Neural cell (in vitro differentiated cells): Measurements from ENCODE around the gene COA3. TPM values are rescaled to one million over a fixed set of nuclear protein-coding genes. Genes with fewer than 3 reads are reported as not detected.

Experiments
- H2AFZ ChIP-seq: fragments of 200-600, 300-800 bp; sonication (generic), shearing (Covaris generic); 2 replicates; pipeline ENCODE4 v1.6.0; 2014; ENCODE audit warnings: low read depth, mild to moderate bottlenecking, antibody characterized with exemption, low read length, moderate library complexity
- H3F3A ChIP-seq: fragments of 200-600 bp; shearing (Covaris generic); 2 replicates; pipeline ENCODE4 v1.6.1; 2016; ENCODE audit warnings: mild to moderate bottlenecking, moderate library complexity, mixed read lengths, antibody characterized with exemption, low read length; ENCODE audit not compliant: insufficient read depth, poor library complexity, severe bottlenecking
- H3K27ac ChIP-seq: fragments of 200-600, 300-800 bp; sonication (generic), shearing (Covaris generic); 2 replicates; pipeline ENCODE4 v1.5.1; 2014; ENCODE audit warnings: mild to moderate bottlenecking, low read length, moderate library complexity
- H3K27me3 ChIP-seq: fragments of 300-800, 200-600 bp; sonication (generic), shearing (Covaris generic); 2 replicates; pipeline ENCODE4 v1.6.0; 2014; ENCODE audit warnings: mild to moderate bottlenecking, low read depth, low read length, moderate library complexity; ENCODE audit not compliant: insufficient read depth
- H3K36me3 ChIP-seq: fragments of 300-800, 200-600 bp; sonication (generic), shearing (Covaris generic); 2 replicates; pipeline ENCODE4 v1.5.1; 2014; ENCODE audit warnings: mild to moderate bottlenecking, antibody characterized with exemption, low read length, moderate library complexity; ENCODE audit not compliant: insufficient read depth
- H3K4me2 ChIP-seq: fragments of 300-800, 200-600 bp; sonication (generic), shearing (Covaris generic); 2 replicates; pipeline ENCODE4 v1.6.0; 2014; ENCODE audit warnings: mild to moderate bottlenecking, low read length
- H3K4me3 ChIP-seq: fragments of 300-800, 200-600 bp; sonication (generic), shearing (Covaris generic); 2 replicates; pipeline ENCODE4 v1.5.1; 2014; ENCODE audit warnings: mild to moderate bottlenecking, low read length, moderate library complexity
- H3K79me2 ChIP-seq: fragments of 200-600 bp; shearing (Covaris generic); replicated peaks from 2 replicates; pipeline ENCODE4 v1.6.0; 2014; ENCODE audit warnings: mild to moderate bottlenecking, low read length, moderate library complexity; ENCODE audit not compliant: insufficient read depth
- H3K9ac ChIP-seq: fragments of 300-800, 200-600 bp; sonication (generic), shearing (Covaris generic); 2 replicates; pipeline ENCODE4 v1.6.1; 2016; ENCODE audit warnings: mild to moderate bottlenecking, low read length, mixed read lengths
- H3K9me2 ChIP-seq: fragments of 200-600 bp; shearing (Covaris generic); 2 replicates; pipeline ENCODE4 v1.6.1; 2016; ENCODE audit warnings: mild to moderate bottlenecking, low read length, mixed read lengths; ENCODE audit not compliant: insufficient read depth
- H3K9me3 ChIP-seq: fragments of 200-600, 300-800 bp; sonication (generic), shearing (Covaris generic); 2 replicates; pipeline ENCODE4 v1.6.1; 2016; ENCODE audit warnings: mild to moderate bottlenecking, mixed run types, low read length, moderate library complexity, mixed read lengths
- H4K20me1 ChIP-seq: fragments of 200-600 bp; shearing (Covaris generic); 2 replicates; pipeline ENCODE4 v1.6.1; 2016; ENCODE audit warnings: mild to moderate bottlenecking, mixed run types; ENCODE audit not compliant: insufficient read depth
- EP300 ChIP-seq: fragments of 450-650 bp; conservative IDR thresholded peaks from 2 replicates; pipeline ENCODE4 v1.6.1; 2014; ENCODE audit warnings: antibody characterized with exemption, mild to moderate bottlenecking, moderate library complexity; ENCODE audit not compliant: poor library complexity, severe bottlenecking
- EZH2 ChIP-seq: fragments of 200-600, 300-800 bp; shearing (Covaris generic), sonication (generic); IDR thresholded peaks from 2 replicates; pipeline ENCODE4 v1.6.1; 2014; ENCODE audit warnings: antibody characterized with exemption, low read length, borderline replicate concordance, mild to moderate bottlenecking; ENCODE audit not compliant: insufficient read depth, poor library complexity, severe bottlenecking
- MXI1 ChIP-seq: fragments of 450-650 bp; conservative IDR thresholded peaks from 2 replicates; pipeline ENCODE4 v1.6.1; 2014; ENCODE audit warnings: antibody characterized with exemption, mild to moderate bottlenecking; ENCODE audit not compliant: poor library complexity, severe bottlenecking
- POLR2AphosphoS5 ChIP-seq: IDR thresholded peaks from 2 replicates; pipeline ENCODE4 v1.6.1; 2012
- RAD21 ChIP-seq: fragments of 450-650 bp; conservative IDR thresholded peaks from 2 replicates; pipeline ENCODE4 v1.6.1; 2014; ENCODE audit warnings: antibody characterized with exemption, mild to moderate bottlenecking, moderate library complexity
- SMC3 ChIP-seq: fragments of 450-650 bp; conservative IDR thresholded peaks from 2 replicates; pipeline ENCODE4 v1.6.1; 2014; ENCODE audit warnings: antibody characterized with exemption, mild to moderate bottlenecking, moderate library complexity; ENCODE audit not compliant: poor library complexity
- TAF1 ChIP-seq: IDR thresholded peaks from 2 replicates; pipeline ENCODE4 v1.6.1; 2012; ENCODE audit warnings: low read depth
- polyA plus RNA-seq: library from polyadenylated mRNA; depleted of rRNA; stranded (reverse); fragments of >200 nt; gene quantifications from 2 replicates; pipeline ENCODE4 v1.2.3, GENCODE V29; 2014
- TF ChIP-seq, protein P1 (sequence below): fragments of 450-650 bp; IDR thresholded peaks from 2 replicates; pipeline ENCODE4 v1.5.1; 2014; ENCODE audit warnings: antibody characterized with exemption, mild to moderate bottlenecking, moderate library complexity; ENCODE audit not compliant: poor library complexity, severe bottlenecking
- TF ChIP-seq, protein P2 (sequence below): IDR thresholded peaks from 2 replicates; pipeline ENCODE4 v1.6.1; 2012; ENCODE audit warnings: borderline replicate concordance

COA3 gene
- polyA plus RNA-seq, 1 donor from 2014 or later, result 234 TPM

DNA sequence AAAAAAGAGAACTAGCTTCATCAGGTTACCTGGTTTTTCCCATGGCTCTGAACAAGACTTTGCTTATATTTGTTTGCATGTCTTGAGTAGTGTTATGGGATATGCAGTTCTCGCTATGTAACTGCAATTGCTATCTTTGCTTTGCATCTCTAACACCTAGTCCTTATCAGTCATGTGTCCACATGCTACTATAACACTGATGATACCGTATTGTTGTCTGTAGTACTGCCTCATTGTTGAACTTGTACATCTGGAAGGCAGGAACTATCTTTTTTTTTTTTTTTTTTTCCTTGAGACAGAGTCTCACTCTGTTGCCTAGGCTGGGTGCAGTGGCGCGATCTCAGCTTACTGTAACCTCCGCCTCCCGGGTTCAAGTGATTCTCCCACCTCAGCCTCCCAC lies 37.2 kb upstream of the COA3 start:
- H3K36me3 ChIP-seq, result no peaks in the 10 kb centered on the region
- no peak overlapping the region for H3K9ac ChIP-seq
- H3K4me2 ChIP-seq, result no peak overlapping the region
- no peak overlapping the region for H3K27ac ChIP-seq
- H3K9me2 ChIP-seq, result no peaks in the 10 kb centered on the region
- no peaks in the 10 kb centered on the region for H3F3A ChIP-seq
- TF ChIP-seq POLR2AphosphoS5 (no peak), TAF1 (no peak), EP300 (no peak), EZH2 (no peak), MXI1 (no peak), RAD21 (no peak), SMC3 (no peak)
- TF ChIP-seq, protein P1, sequence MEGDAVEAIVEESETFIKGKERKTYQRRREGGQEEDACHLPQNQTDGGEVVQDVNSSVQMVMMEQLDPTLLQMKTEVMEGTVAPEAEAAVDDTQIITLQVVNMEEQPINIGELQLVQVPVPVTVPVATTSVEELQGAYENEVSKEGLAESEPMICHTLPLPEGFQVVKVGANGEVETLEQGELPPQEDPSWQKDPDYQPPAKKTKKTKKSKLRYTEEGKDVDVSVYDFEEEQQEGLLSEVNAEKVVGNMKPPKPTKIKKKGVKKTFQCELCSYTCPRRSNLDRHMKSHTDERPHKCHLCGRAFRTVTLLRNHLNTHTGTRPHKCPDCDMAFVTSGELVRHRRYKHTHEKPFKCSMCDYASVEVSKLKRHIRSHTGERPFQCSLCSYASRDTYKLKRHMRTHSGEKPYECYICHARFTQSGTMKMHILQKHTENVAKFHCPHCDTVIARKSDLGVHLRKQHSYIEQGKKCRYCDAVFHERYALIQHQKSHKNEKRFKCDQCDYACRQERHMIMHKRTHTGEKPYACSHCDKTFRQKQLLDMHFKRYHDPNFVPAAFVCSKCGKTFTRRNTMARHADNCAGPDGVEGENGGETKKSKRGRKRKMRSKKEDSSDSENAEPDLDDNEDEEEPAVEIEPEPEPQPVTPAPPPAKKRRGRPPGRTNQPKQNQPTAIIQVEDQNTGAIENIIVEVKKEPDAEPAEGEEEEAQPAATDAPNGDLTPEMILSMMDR, result no peak
- TF ChIP-seq, protein P2, sequence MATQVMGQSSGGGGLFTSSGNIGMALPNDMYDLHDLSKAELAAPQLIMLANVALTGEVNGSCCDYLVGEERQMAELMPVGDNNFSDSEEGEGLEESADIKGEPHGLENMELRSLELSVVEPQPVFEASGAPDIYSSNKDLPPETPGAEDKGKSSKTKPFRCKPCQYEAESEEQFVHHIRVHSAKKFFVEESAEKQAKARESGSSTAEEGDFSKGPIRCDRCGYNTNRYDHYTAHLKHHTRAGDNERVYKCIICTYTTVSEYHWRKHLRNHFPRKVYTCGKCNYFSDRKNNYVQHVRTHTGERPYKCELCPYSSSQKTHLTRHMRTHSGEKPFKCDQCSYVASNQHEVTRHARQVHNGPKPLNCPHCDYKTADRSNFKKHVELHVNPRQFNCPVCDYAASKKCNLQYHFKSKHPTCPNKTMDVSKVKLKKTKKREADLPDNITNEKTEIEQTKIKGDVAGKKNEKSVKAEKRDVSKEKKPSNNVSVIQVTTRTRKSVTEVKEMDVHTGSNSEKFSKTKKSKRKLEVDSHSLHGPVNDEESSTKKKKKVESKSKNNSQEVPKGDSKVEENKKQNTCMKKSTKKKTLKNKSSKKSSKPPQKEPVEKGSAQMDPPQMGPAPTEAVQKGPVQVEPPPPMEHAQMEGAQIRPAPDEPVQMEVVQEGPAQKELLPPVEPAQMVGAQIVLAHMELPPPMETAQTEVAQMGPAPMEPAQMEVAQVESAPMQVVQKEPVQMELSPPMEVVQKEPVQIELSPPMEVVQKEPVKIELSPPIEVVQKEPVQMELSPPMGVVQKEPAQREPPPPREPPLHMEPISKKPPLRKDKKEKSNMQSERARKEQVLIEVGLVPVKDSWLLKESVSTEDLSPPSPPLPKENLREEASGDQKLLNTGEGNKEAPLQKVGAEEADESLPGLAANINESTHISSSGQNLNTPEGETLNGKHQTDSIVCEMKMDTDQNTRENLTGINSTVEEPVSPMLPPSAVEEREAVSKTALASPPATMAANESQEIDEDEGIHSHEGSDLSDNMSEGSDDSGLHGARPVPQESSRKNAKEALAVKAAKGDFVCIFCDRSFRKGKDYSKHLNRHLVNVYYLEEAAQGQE, result no peak
- H4K20me1 ChIP-seq, result no peaks in the 10 kb centered on the region
- no peaks in the 10 kb centered on the region for H3K27me3 ChIP-seq
- H3K4me3 ChIP-seq, result no peak overlapping the region
- no peaks in the 10 kb centered on the region for H3K9me3 ChIP-seq
- peaks cover 19% of the 10 kb centered on the region for H3K79me2 ChIP-seq
- no peak overlapping the region for H2AFZ ChIP-seq

DNA sequence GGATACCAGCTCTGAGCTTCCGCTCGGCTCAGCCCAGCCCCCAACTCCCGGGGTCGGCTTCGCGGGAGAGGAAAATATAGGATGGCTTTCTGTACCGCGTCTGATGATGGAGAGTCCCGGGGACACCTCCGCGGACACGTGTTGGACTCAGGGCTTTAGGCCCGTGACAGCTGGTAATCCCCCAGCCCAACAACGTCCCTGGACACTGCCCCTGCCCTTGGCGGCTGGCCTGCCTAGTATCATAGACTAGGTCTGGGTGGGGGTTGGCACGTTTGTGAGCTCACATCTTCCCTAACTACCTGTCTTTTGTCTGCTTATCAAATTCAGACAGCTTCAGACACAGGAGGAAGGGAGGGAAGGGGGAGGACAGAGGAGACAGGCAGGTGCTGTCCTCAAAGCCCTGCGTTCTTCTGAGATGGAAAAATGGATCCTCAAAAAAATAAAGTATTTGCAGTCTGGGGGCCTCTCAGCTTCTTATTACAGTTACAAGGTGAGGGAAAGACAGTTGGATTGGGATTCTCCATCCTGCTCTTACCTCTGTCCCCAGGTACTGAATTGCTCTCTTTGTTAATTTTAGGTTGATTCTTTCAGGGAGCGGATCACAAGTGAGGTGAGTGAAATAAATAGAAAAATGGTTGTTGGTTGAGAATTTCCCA lies 35.4 kb upstream of the COA3 start:
- Histone ChIP-seq H3K36me3 (no peaks in the 10 kb centered on the region), H3K9me2 (no peaks in the 10 kb centered on the region), H3K9me3 (no peaks in the 10 kb centered on the region), H3K9ac (peak overlapping the region; percentile 90), H3F3A (no peaks in the 10 kb centered on the region), H4K20me1 (no peaks in the 10 kb centered on the region), H3K79me2 (peaks cover 19% of the 10 kb centered on the region), H3K4me3 (peak overlapping the region; percentile 83), H3K4me2 (peak overlapping the region; percentile 96), H2AFZ (peak overlapping the region; percentile 99), H3K27me3 (no peaks in the 10 kb centered on the region), H3K27ac (peak overlapping the region; percentile 88)
- TF ChIP-seq TAF1 (no peak), MXI1 (no peak), POLR2AphosphoS5 (no peak), SMC3 (no peak), RAD21 (no peak), EP300 (no peak), EZH2 (no peak)
- TF ChIP-seq, protein P1, result no peak
